Measurements from ENCODE around the gene CTNNA1.
A peak's percentile ranks its signal among the peaks of the same experiment; 100 is the strongest.
"Not testable (repeated sequence)": the region's sequence is repeated elsewhere in the genome, so short reads cannot be mapped to it uniquely, and the experiment has no call there.

The CTNNA1 gene

GRCh38 chr5:138820695-138821094, 67.5 kb downstream of the CTNNA1 start:
- FAIRE-seq: no peak

- FAIRE-seq: no peak
Observed at GRCh38 chr5:138824516-138824915, 71.3 kb downstream of the CTNNA1 start.

GRCh38 chr5:138824924-138825863, 72.0 kb downstream of the CTNNA1 start:
- FAIRE-seq: peak; percentile 90

- FAIRE-seq: no peak
Observed at GRCh38 chr5:138828556-138828955, 75.3 kb downstream of the CTNNA1 start.

GRCh38 chr5:138829341-138829740, 76.1 kb downstream of the CTNNA1 start:
- no peak for FAIRE-seq

GRCh38 chr5:138831703-138832102, 78.5 kb downstream of the CTNNA1 start:
- no peak for FAIRE-seq

- no peak for FAIRE-seq
Observed at GRCh38 chr5:138832218-138832617, 79.0 kb downstream of the CTNNA1 start.

GRCh38 chr5:138833080-138833479, 79.9 kb downstream of the CTNNA1 start:
- no peak for FAIRE-seq

GRCh38 chr5:138833726-138834480, 80.7 kb downstream of the CTNNA1 start:
- FAIRE-seq: no peak

- not testable (repeated sequence) for FAIRE-seq
Observed at GRCh38 chr5:138834853-138835252, 81.6 kb downstream of the CTNNA1 start.

- no peak for FAIRE-seq
Observed at GRCh38 chr5:138837160-138837559, 83.9 kb downstream of the CTNNA1 start.

- no peak for FAIRE-seq
Observed at GRCh38 chr5:138840103-138840502, 86.9 kb downstream of the CTNNA1 start.

- no peak for FAIRE-seq
Observed at GRCh38 chr5:138841531-138841930, 88.3 kb downstream of the CTNNA1 start.

GRCh38 chr5:138843316-138844124, 90.3 kb downstream of the CTNNA1 start:
- FAIRE-seq: no peak

GRCh38 chr5:138844125-138844461, 90.9 kb downstream of the CTNNA1 start:
- FAIRE-seq: no peak

GRCh38 chr5:138844812-138845513, 91.7 kb downstream of the CTNNA1 start:
- no peak for FAIRE-seq

GRCh38 chr5:138849439-138849838, 96.2 kb downstream of the CTNNA1 start:
- no peak for FAIRE-seq

GRCh38 chr5:138849882-138850281, 96.7 kb downstream of the CTNNA1 start:
- peak; percentile 11 for FAIRE-seq

GRCh38 chr5:138850865-138851435, 97.7 kb downstream of the CTNNA1 start:
- no peak for FAIRE-seq

GRCh38 chr5:138853132-138853531, 99.9 kb downstream of the CTNNA1 start:
- no peak for FAIRE-seq

- FAIRE-seq: no peak
Observed at GRCh38 chr5:138867011-138867410, 113.8 kb downstream of the CTNNA1 start.

GRCh38 chr5:138869038-138869437, 115.8 kb downstream of the CTNNA1 start:
- no peak for FAIRE-seq

Data from G401.6 (cell line).